Trophoblast cell (in vitro differentiated cells and primary cell): ENCODE results near the gene B4GALNT4.
"Not testable (repeated sequence)": the region's sequence is repeated elsewhere in the genome, so short reads cannot be mapped to it uniquely, and the experiment has no call there.

Source experiments
- DNase-seq, 2 donors: peaks; one replicate each; pipeline ENCODE4 v3.0.0-alpha.2; 2016
- H2AFZ ChIP-seq: 2 replicates; pipeline ENCODE4 v1.6.1; 2013; ENCODE audit warnings: low read length, moderate library complexity, mild to moderate bottlenecking; ENCODE audit not compliant: insufficient read depth, poor library complexity
- H2AK5ac ChIP-seq: 2 replicates; pipeline ENCODE4 v1.6.1; 2013; ENCODE audit warnings: mild to moderate bottlenecking, low read length
- H2BK120ac ChIP-seq: 2 replicates; pipeline ENCODE4 v1.6.1; 2013; ENCODE audit warnings: low read length, mild to moderate bottlenecking, moderate library complexity; ENCODE audit not compliant: insufficient read depth, poor library complexity
- H2BK12ac ChIP-seq: 2 replicates; pipeline ENCODE4 v1.6.1; 2013; ENCODE audit warnings: mild to moderate bottlenecking, low read length, moderate library complexity
- H2BK5ac ChIP-seq: 2 replicates; pipeline ENCODE4 v1.6.1; 2013; ENCODE audit warnings: low read length, low read depth, moderate library complexity, mild to moderate bottlenecking; ENCODE audit not compliant: poor library complexity
- H3K14ac ChIP-seq: 2 replicates; pipeline ENCODE4 v1.6.1; 2013; ENCODE audit warnings: mild to moderate bottlenecking, low read length
- H3K18ac ChIP-seq: 2 replicates; pipeline ENCODE4 v1.6.1; 2013; ENCODE audit warnings: mild to moderate bottlenecking, low read length
- H3K23ac ChIP-seq: 2 replicates; pipeline ENCODE4 v1.6.1; 2013; ENCODE audit warnings: low read length
- H3K27ac ChIP-seq: 2 replicates; pipeline ENCODE4 v1.5.1; 2013; ENCODE audit warnings: low read depth, mild to moderate bottlenecking, inconsistent platforms, low read length, moderate library complexity
- H3K27me3 ChIP-seq: 2 replicates; pipeline ENCODE4 v1.6.1; 2013; ENCODE audit warnings: inconsistent platforms, mild to moderate bottlenecking, low read length, moderate library complexity; ENCODE audit not compliant: insufficient read depth
- H3K36me3 ChIP-seq, 2 experiments: 1 replicate in 1 of 2; 2 replicates in 1 of 2; pipeline ENCODE4 v1.6.1; 2013; ENCODE audit warnings: low read length in 2 of 2, mild to moderate bottlenecking in 2 of 2, moderate library complexity in 1 of 2; ENCODE audit not compliant: insufficient read depth in 2 of 2, control insufficient read depth in 1 of 2
- H3K4ac ChIP-seq: 2 replicates; pipeline ENCODE4 v1.6.1; 2013; ENCODE audit warnings: low read depth, mild to moderate bottlenecking, low read length, moderate library complexity
- H3K4me1 ChIP-seq, 2 experiments: 1 replicate in 1 of 2; 2 replicates in 1 of 2; pipeline ENCODE4 v1.6.1; 2013; ENCODE audit warnings: low read length in 2 of 2, mild to moderate bottlenecking in 2 of 2, moderate library complexity in 1 of 2; ENCODE audit not compliant: insufficient read depth in 2 of 2, control insufficient read depth in 1 of 2
- H3K4me2 ChIP-seq: 2 replicates; pipeline ENCODE4 v1.6.1; 2013; ENCODE audit warnings: inconsistent platforms, mild to moderate bottlenecking, low read length, moderate library complexity
- H3K4me3 ChIP-seq: 2 replicates; pipeline ENCODE4 v1.5.1; 2013; ENCODE audit warnings: mild to moderate bottlenecking, low read depth, low read length, inconsistent platforms
- H3K79me1 ChIP-seq: one replicate; pipeline ENCODE4 v1.6.1; 2013; ENCODE audit warnings: low read length
- H3K79me2 ChIP-seq: 2 replicates; pipeline ENCODE4 v1.6.1; 2013; ENCODE audit warnings: low read length, mild to moderate bottlenecking; ENCODE audit not compliant: control insufficient read depth, insufficient read depth, poor library complexity
- H3K9ac ChIP-seq: 2 replicates; pipeline ENCODE4 v1.6.1; 2013; ENCODE audit warnings: mild to moderate bottlenecking, low read length
- H3K9me3 ChIP-seq: 2 replicates; pipeline ENCODE4 v1.6.1; 2013; ENCODE audit warnings: low read depth, mild to moderate bottlenecking, control low read depth, inconsistent platforms, low read length; ENCODE audit not compliant: insufficient read depth
- H4K12ac ChIP-seq: 2 replicates; pipeline ENCODE4 v1.6.1; 2013; ENCODE audit warnings: low read depth, mild to moderate bottlenecking, low read length, moderate library complexity
- H4K8ac ChIP-seq: 2 replicates; pipeline ENCODE4 v1.6.1; 2013; ENCODE audit warnings: low read depth, mild to moderate bottlenecking, low read length, moderate library complexity
- H4K91ac ChIP-seq: one replicate; pipeline ENCODE4 v1.6.1; 2013; ENCODE audit warnings: low read depth, mild to moderate bottlenecking, low read length, moderate library complexity
- WGBS: extraction: QIAGEN DNeasy Blood & Tissue Kit; methylation state at CpG from one replicate; pipeline ENCODE4 v1.1.7; 2013; ENCODE audit warnings: missing lambda C conversion rate; ENCODE audit not compliant: insufficient read length, insufficient coverage; ENCODE audit errors: extremely low coverage; 5-methylcytosine and 5-hydroxymethylcytosine counted together

The B4GALNT4 gene

DNA sequence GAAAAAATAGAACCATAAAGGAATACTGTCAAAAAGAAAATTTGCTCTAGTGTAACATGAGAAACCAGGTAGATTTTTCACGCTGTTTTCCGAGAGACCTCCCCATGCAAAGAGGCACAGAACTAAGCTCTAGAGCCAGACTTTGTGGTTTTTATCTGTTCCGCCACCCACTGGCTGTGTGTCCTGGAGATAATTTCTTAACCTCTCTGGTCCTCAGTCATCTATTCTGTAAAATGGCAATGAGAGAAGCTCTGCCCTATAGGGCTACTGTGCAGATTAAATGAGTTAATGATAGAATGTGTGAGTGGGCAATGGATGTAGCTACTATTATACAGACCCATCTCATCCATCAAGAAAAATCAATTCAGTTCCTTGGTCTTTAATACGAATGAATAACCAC lies 54.9 kb downstream of the B4GALNT4 start:
- Histone ChIP-seq H2AK5ac (no peak overlapping the region), H2BK120ac (no peak overlapping the region), H3K23ac (no peak overlapping the region), H4K12ac (no peak overlapping the region), H3K4ac (no peak overlapping the region), H3K14ac (no peak overlapping the region), H4K91ac (no peak overlapping the region), H2BK12ac (no peak overlapping the region), H3K9ac (no peak overlapping the region), H3K27ac (no peak overlapping the region), H3K79me1 (no peaks in the 10 kb centered on the region), H2AFZ (no peak overlapping the region), H3K27me3 (no peaks in the 10 kb centered on the region), H3K79me2 (no peaks in the 10 kb centered on the region), H3K4me3 (no peak overlapping the region), H3K4me2 (no peak overlapping the region), H3K4me1 (no peaks in the 10 kb centered on the region), H3K9me3 (no peaks in the 10 kb centered on the region), H3K36me3 (no peaks in the 10 kb centered on the region), H4K8ac (no peak overlapping the region), H2BK5ac (no peak overlapping the region), H3K18ac (no peak overlapping the region)
- WGBS, result no CpG with 5 or more reads among the region's 4 CpGs
- no peak for DNase-seq

DNA sequence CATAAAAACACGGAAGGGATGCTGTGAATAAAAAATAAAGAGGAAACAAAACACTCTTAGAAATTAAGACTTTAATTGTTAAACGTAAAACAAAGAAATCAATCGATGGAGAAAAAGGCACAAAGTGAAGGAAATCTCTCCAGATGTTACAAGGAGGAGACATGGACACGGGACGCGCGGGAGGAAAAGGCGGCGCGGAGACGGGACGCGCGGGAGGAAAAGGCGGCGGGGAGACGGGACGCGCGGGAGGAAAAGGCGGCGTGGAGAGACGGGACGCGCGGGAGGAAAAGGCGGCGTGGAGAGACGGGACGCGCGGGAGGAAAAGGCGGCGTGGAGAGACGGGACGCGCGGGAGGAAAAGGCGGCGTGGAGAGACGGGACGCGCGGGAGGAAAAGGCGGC lies 55.5 kb downstream of the B4GALNT4 start:
- H2AK5ac ChIP-seq, H4K8ac ChIP-seq, H2BK12ac ChIP-seq, H4K91ac ChIP-seq, H3K4me2 ChIP-seq, H3K79me2 ChIP-seq, H2BK120ac ChIP-seq, H3K27ac ChIP-seq, H2AFZ ChIP-seq, H3K14ac ChIP-seq, H3K36me3 ChIP-seq, H3K9me3 ChIP-seq, H3K4me1 ChIP-seq, H3K18ac ChIP-seq, DNase-seq, H2BK5ac ChIP-seq, H3K23ac ChIP-seq, H3K4me3 ChIP-seq, H3K4ac ChIP-seq, H3K9ac ChIP-seq, H3K27me3 ChIP-seq, H4K12ac ChIP-seq, H3K79me1 ChIP-seq: not testable (repeated sequence)
- no CpG with 5 or more reads among the region's 45 CpGs for WGBS

DNA sequence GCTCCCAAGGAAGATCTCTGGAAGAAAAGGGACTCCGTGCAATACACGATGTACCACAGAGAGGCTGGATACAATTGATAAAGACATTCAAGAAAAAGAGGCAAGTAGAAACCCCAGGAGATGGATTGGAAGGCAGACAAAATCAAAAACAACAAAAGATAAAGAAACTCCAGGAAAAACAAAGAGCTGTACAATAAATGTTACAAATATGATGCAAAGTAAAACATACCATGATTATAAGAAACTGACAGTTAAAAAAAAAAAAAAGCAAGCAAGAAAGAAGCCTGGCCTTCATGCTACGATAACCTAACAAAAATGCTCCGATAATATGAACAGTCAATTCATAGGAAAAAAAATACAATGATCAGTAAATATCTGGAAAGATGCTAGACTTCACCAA lies 56.0 kb downstream of the B4GALNT4 start:
- H3K27ac ChIP-seq, result no peak overlapping the region
- DNase-seq, result no peak
- no peaks in the 10 kb centered on the region for H3K36me3 ChIP-seq
- no CpG with 5 or more reads among the region's 4 CpGs for WGBS
- no peaks in the 10 kb centered on the region for H3K79me1 ChIP-seq
- H3K9me3 ChIP-seq, result peaks cover 3% of the 10 kb centered on the region
- no peak overlapping the region for H4K12ac ChIP-seq
- H3K14ac ChIP-seq, result no peak overlapping the region
- no peaks in the 10 kb centered on the region for H3K79me2 ChIP-seq
- no peak overlapping the region for H3K9ac ChIP-seq
- no peak overlapping the region for H3K4me2 ChIP-seq
- H2AFZ ChIP-seq, result no peak overlapping the region
- H3K27me3 ChIP-seq, result no peaks in the 10 kb centered on the region
- no peak overlapping the region for H2BK5ac ChIP-seq
- H2BK120ac ChIP-seq, result no peak overlapping the region
- H3K4me3 ChIP-seq, result no peak overlapping the region
- no peak overlapping the region for H2AK5ac ChIP-seq
- no peak overlapping the region for H3K18ac ChIP-seq
- H3K4me1 ChIP-seq, result no peaks in the 10 kb centered on the region
- H3K4ac ChIP-seq, result no peak overlapping the region
- H4K91ac ChIP-seq, result no peak overlapping the region
- H3K23ac ChIP-seq, result no peak overlapping the region
- no peak overlapping the region for H4K8ac ChIP-seq
- no peak overlapping the region for H2BK12ac ChIP-seq

DNA sequence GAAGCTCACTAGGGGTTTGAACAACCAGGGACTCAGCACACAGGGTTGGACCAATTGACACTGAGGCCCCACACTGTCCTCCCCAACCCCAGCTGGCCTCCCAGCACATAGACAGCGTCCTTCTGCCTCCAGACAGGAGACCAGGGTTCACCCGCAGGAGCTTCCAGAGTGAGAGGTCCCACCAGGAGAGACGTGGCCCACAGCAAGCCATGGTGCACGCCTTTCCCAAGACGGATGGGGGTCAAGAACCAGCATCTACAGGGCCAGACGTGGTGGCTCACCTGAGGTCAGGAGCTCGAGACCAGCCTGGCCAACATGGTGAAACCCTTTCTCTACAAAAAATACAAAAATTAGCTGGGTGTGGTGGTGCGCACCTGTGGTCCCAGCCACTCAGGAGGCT lies 57.6 kb downstream of the B4GALNT4 start:
- no peaks in the 10 kb centered on the region for H3K79me2 ChIP-seq
- no peak overlapping the region for H4K12ac ChIP-seq
- H3K18ac ChIP-seq, result no peak overlapping the region
- H3K23ac ChIP-seq, result no peak overlapping the region
- H4K91ac ChIP-seq, result no peak overlapping the region
- no peak overlapping the region for H3K4me3 ChIP-seq
- no peak overlapping the region for H2AFZ ChIP-seq
- WGBS, result no CpG with 5 or more reads among the region's 8 CpGs
- no peak overlapping the region for H2BK12ac ChIP-seq
- no peak overlapping the region for H3K27ac ChIP-seq
- no peak overlapping the region for H3K4ac ChIP-seq
- H3K4me1 ChIP-seq, result no peaks in the 10 kb centered on the region
- no peaks in the 10 kb centered on the region for H3K79me1 ChIP-seq
- H3K36me3 ChIP-seq, result no peaks in the 10 kb centered on the region
- H2BK5ac ChIP-seq, result no peak overlapping the region
- H4K8ac ChIP-seq, result no peak overlapping the region
- H3K27me3 ChIP-seq, result no peaks in the 10 kb centered on the region
- peaks cover 3% of the 10 kb centered on the region for H3K9me3 ChIP-seq
- no peak overlapping the region for H2AK5ac ChIP-seq
- DNase-seq, result no peak
- H2BK120ac ChIP-seq, result no peak overlapping the region
- H3K9ac ChIP-seq, result no peak overlapping the region
- no peak overlapping the region for H3K4me2 ChIP-seq
- no peak overlapping the region for H3K14ac ChIP-seq
